CD4-positive, alpha-beta T cell treated with Interferon gamma for 1 hour (primary cell): Measurements from ENCODE around the gene LOXL3.
"Not testable (repeated sequence)": the region's sequence is repeated elsewhere in the genome, so short reads cannot be mapped to it uniquely, and the experiment has no call there.

Experiments used
- DNase-seq: peaks from one replicate; pipeline ENCODE4 v3.0.0-alpha.2; 2020

The LOXL3 gene

GRCh38 chr2:74573747-74574562 lies 20.2 kb upstream of the LOXL3 start:
- DNase-seq, result peak; percentile 11

- no peak for DNase-seq
Measured at GRCh38 chr2:74572178-74572925, 18.6 kb upstream of the LOXL3 start.

- DNase-seq, result no peak
Measured at GRCh38 chr2:74571058-74571457, 17.3 kb upstream of the LOXL3 start.

- DNase-seq, result no peak
Measured at GRCh38 chr2:74569686-74570085, 15.9 kb upstream of the LOXL3 start.

GRCh38 chr2:74567881-74568280 lies 14.1 kb upstream of the LOXL3 start:
- no peak for DNase-seq

- no peak for DNase-seq
Measured at GRCh38 chr2:74566754-74567085, 13.0 kb upstream of the LOXL3 start.

GRCh38 chr2:74566076-74566753 lies 12.5 kb upstream of the LOXL3 start:
- DNase-seq, result no peak

- DNase-seq, result no peak
Measured at GRCh38 chr2:74564222-74564621, 10.5 kb upstream of the LOXL3 start.

GRCh38 chr2:74562126-74562775 lies 8.5 kb upstream of the LOXL3 start:
- DNase-seq, result no peak

GRCh38 chr2:74561022-74561421 lies 7.3 kb upstream of the LOXL3 start:
- DNase-seq, result not testable (repeated sequence)

GRCh38 chr2:74560591-74560990 lies 6.8 kb upstream of the LOXL3 start:
- DNase-seq, result no peak

- DNase-seq, result no peak
Measured at GRCh38 chr2:74559912-74560311, 6.2 kb upstream of the LOXL3 start.

- no peak for DNase-seq
Measured at GRCh38 chr2:74558284-74559230, 4.8 kb upstream of the LOXL3 start.

GRCh38 chr2:74556831-74557370 lies 3.2 kb upstream of the LOXL3 start:
- no peak for DNase-seq

GRCh38 chr2:74556159-74556558 lies 2.4 kb upstream of the LOXL3 start:
- DNase-seq, result no peak

- DNase-seq, result no peak
Measured at GRCh38 chr2:74555610-74556103, 1.9 kb upstream of the LOXL3 start.

- DNase-seq, result peak; percentile 36
Measured at GRCh38 chr2:74554820-74555531, 1.2 kb upstream of the LOXL3 start.

GRCh38 chr2:74552914-74553811 lies 579 bp downstream of the LOXL3 start:
- DNase-seq, result no peak

GRCh38 chr2:74551942-74552913 lies 1.5 kb downstream of the LOXL3 start:
- DNase-seq, result no peak
